MM.1S (cell line): ENCODE results near the gene DCXR.

Source experiments
- DNase-seq: peaks from one replicate; pipeline ENCODE4 v3.0.0-alpha.2; 2015
- H2AFZ ChIP-seq: fragments of 300-600 bp; sonication (generic); 2 replicates; pipeline ENCODE4 v1.6.0; 2016; ENCODE audit warnings: antibody characterized with exemption, low read length
- H3F3A ChIP-seq: fragments of 300-600 bp; sonication (generic); 2 replicates; pipeline ENCODE4 v1.6.1; 2016; ENCODE audit warnings: mild to moderate bottlenecking, antibody characterized with exemption, low read length, moderate library complexity, mixed read lengths; ENCODE audit not compliant: insufficient read depth
- H3K27ac ChIP-seq: fragments of 300-600 bp; sonication (generic); 2 replicates; pipeline ENCODE4 v1.5.1; 2016; ENCODE audit warnings: mild to moderate bottlenecking, low read length
- H3K27me3 ChIP-seq: fragments of 300-600 bp; sonication (generic); replicated peaks from 2 replicates; pipeline ENCODE4 v1.6.0; 2016; ENCODE audit warnings: low read length; ENCODE audit not compliant: insufficient read depth
- H3K36me3 ChIP-seq: fragments of 300-600 bp; sonication (generic); replicated peaks from 2 replicates; pipeline ENCODE4 v1.6.1; 2016; ENCODE audit warnings: mild to moderate bottlenecking, low read length, mixed read lengths; ENCODE audit not compliant: insufficient read depth
- H3K4me1 ChIP-seq: fragments of 300-600 bp; sonication (generic); 2 replicates; pipeline ENCODE4 v1.6.1; 2016; ENCODE audit warnings: low read length, mixed read lengths
- H3K4me2 ChIP-seq: fragments of 300-600 bp; sonication (generic); 2 replicates; pipeline ENCODE4 v1.6.0; 2016; ENCODE audit warnings: low read depth, low read length
- H3K4me3 ChIP-seq: fragments of 300-600 bp; sonication (generic); 2 replicates; pipeline ENCODE4 v1.5.1; 2016; ENCODE audit warnings: low read length, mixed read lengths
- H3K79me2 ChIP-seq: fragments of 300-600 bp; sonication (generic); 2 replicates; pipeline ENCODE4 v1.6.1; 2016; ENCODE audit warnings: mixed run types, low read length, mixed read lengths
- H3K9ac ChIP-seq: fragments of 300-600 bp; sonication (generic); 2 replicates; pipeline ENCODE4 v1.6.1; 2016; ENCODE audit warnings: low read length, mixed read lengths
- H3K9me2 ChIP-seq: fragments of 300-600 bp; sonication (generic); replicated peaks from 2 replicates; pipeline ENCODE4 v1.6.1; 2016; ENCODE audit warnings: mild to moderate bottlenecking, low read length, mixed read lengths; ENCODE audit not compliant: insufficient read depth
- H3K9me3 ChIP-seq: fragments of 300-600 bp; sonication (generic); replicated peaks from 2 replicates; pipeline ENCODE4 v1.6.1; 2016; ENCODE audit warnings: mild to moderate bottlenecking, low read length, mixed read lengths; ENCODE audit not compliant: insufficient read depth
- H4K20me1 ChIP-seq: fragments of 300-600 bp; sonication (generic); 2 replicates; pipeline ENCODE4 v1.6.1; 2016; ENCODE audit warnings: mild to moderate bottlenecking, low read length, moderate library complexity, mixed read lengths; ENCODE audit not compliant: insufficient read depth
- CTCF ChIP-seq: fragments of 300-600 bp; sonication (generic); IDR thresholded peaks from 2 replicates; pipeline ENCODE4 v1.5.1; 2016; ENCODE audit warnings: antibody characterized with exemption, low read length, mixed read lengths
- EZH2 ChIP-seq: fragments of 300-600 bp; sonication (generic); optimal IDR thresholded peaks from 2 replicates; pipeline ENCODE3; 2017; ENCODE audit warnings: low read depth, mild to moderate bottlenecking, antibody characterized with exemption, low read length, mixed read lengths
- EZH2phosphoT487 ChIP-seq: fragments of 300-600 bp; sonication (generic); IDR thresholded peaks from 2 replicates; pipeline ENCODE4 v1.6.1; 2018; ENCODE audit warnings: antibody characterized with exemption, low read length

The DCXR gene

DNA sequence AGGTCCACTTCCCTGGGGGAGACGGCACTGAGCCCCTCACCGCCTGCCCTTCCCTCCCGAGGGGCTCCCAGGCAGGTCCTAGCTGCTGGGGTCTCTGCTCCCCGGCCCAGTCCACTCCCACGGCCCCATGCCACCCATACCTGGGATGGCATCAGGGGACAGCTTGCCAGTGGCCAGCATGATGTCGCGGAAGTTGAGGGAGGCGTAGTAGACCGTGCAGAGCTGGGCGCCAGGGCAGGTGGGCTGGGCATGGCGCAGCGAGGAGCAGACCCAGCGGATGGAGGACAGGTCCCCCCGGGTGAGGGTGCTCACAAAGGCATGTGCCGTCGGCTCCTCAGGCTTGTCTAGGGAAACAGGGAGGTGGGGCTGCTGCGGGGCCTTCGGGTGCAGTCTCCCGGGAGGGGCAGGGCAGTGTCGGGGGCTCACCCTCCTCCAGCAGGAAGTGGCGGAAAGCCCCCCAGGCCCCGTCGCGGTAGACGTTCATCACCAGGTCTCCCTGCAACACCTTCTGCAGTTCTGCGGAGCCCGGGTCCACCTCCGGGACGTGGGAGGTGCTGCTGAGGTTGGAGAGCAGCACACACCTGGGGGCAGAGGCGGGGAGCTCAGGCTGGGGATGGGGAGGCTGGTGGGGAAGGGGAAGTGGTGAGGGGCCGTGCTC, 47.0 kb upstream of the DCXR start:
- DNase-seq: no peak
- H2AFZ ChIP-seq: no peak overlapping the region
- H3K4me1 ChIP-seq: no peaks in the 10 kb centered on the region
- TF ChIP-seq CTCF (no peak), EZH2 (no peak), EZH2phosphoT487 (no peak)
- H3F3A ChIP-seq: no peaks in the 10 kb centered on the region
- no peak overlapping the region for H3K27ac ChIP-seq
- H3K9me2 ChIP-seq: no peaks in the 10 kb centered on the region
- no peaks in the 10 kb centered on the region for H3K9me3 ChIP-seq
- H3K4me3 ChIP-seq: no peak overlapping the region
- peaks cover 18% of the 10 kb centered on the region for H3K36me3 ChIP-seq
- H3K79me2 ChIP-seq: peaks cover 10% of the 10 kb centered on the region; the same call in 1 of the 2 replicates
- H3K4me2 ChIP-seq: no peak overlapping the region
- H3K27me3 ChIP-seq: no peaks in the 10 kb centered on the region
- H3K9ac ChIP-seq: no peak overlapping the region
- no peaks in the 10 kb centered on the region for H4K20me1 ChIP-seq

DNA sequence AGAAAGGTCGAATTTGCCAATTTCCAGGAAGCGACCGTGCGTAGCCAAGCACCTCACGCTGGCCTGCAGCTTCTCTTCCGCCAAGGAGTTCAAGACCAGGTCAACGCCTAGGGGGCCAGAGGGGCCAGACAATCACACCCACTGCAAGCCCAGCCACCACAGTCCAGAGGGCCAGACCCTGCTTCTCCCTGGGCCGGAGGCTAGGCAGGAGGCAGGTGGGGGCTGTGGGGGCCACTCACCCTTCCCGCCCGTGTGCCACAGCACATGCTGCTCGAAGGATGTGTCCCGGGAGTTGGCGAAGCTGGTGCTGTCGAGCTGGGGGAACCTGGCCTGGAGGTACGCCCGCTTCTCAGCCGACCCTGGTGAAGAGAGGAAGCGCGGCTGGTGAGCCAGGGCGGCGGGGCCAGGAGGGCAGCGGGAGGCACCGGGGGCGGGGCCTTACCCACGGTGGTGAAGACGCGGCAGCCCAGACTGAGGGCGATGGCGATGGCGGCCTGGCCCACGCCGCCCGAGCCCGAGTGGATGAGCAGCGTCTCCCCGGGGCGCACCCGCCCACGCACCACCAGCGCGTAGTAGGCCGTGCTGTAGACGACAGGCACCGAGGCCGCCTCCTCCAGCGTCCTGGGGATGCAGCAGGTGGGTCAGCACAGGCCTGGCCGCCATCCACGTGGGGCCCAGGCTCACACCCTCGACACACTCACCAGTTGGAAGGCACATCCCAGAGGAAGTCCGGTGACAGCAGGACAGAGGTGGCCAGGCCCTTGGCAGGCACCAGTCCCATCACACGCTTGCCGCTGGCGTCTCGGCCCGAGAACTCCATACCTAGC, 46.2 kb upstream of the DCXR start:
- no peak overlapping the region for H2AFZ ChIP-seq
- peaks cover 13% of the 10 kb centered on the region for H3K36me3 ChIP-seq
- H3K9me3 ChIP-seq: no peaks in the 10 kb centered on the region
- no peak overlapping the region for H3K4me2 ChIP-seq
- no peaks in the 10 kb centered on the region for H3F3A ChIP-seq
- no peaks in the 10 kb centered on the region for H3K9me2 ChIP-seq
- no peak for DNase-seq
- no peak overlapping the region for H3K9ac ChIP-seq
- TF ChIP-seq EZH2phosphoT487 (no peak), EZH2 (no peak), CTCF (no peak)
- H3K27me3 ChIP-seq: no peaks in the 10 kb centered on the region
- no peak overlapping the region for H3K4me3 ChIP-seq
- no peaks in the 10 kb centered on the region for H4K20me1 ChIP-seq
- H3K79me2 ChIP-seq: peaks cover 4% of the 10 kb centered on the region; the same call in 1 of the 2 replicates
- no peaks in the 10 kb centered on the region for H3K4me1 ChIP-seq
- H3K27ac ChIP-seq: no peak overlapping the region

DNA sequence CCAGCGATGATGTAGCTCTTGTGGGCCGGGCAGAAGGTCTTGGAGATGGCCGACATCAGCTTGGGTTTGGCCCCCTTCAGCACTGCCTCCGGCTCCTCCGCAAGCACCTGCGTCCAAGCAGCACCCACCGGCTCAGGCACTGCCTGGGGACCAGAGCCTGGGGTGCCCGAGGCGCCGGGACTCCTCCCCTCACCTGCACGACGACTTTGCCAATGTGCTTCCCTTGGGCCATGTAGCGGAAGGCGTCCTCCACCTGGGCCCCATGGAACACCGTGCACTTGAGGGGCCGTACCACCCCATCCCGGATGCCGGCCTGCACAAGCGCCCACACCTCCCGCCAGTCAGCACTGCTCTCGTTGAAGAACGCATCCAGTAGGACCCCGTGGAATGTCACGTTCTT, 45.5 kb upstream of the DCXR start:
- H3K27ac ChIP-seq: no peak overlapping the region
- H3K9me3 ChIP-seq: no peaks in the 10 kb centered on the region
- H2AFZ ChIP-seq: no peak overlapping the region
- no peak for TF ChIP-seq EZH2
- TF ChIP-seq EZH2phosphoT487: no peak
- TF ChIP-seq CTCF: no peak
- H3K36me3 ChIP-seq: peaks cover 13% of the 10 kb centered on the region
- no peaks in the 10 kb centered on the region for H3K27me3 ChIP-seq
- DNase-seq: no peak
- no peak overlapping the region for H3K4me3 ChIP-seq
- H3K9me2 ChIP-seq: no peaks in the 10 kb centered on the region
- no peak overlapping the region for H3K9ac ChIP-seq
- H3F3A ChIP-seq: no peaks in the 10 kb centered on the region; the same call in 1 of the 2 replicates
- H3K4me1 ChIP-seq: no peaks in the 10 kb centered on the region
- peaks cover 2% of the 10 kb centered on the region; the same call in 1 of the 2 replicates for H3K79me2 ChIP-seq
- H3K4me2 ChIP-seq: no peak overlapping the region
- H4K20me1 ChIP-seq: no peaks in the 10 kb centered on the region
